SKM-1 treated with dmso at 0.1 percent for 144 hours (cell line): ENCODE measurements around the gene TBX18.

Experiments used
- DNase-seq: peaks from one replicate; lab custom pipeline; 2025; ENCODE audit not compliant: unreplicated experiment; lab: John Stamatoyannopoulos, UW

Gene TBX18

GRCh38 chr6:84764332-84765049 is at the start of gene TBX18:
TSS of gene TBX18 (minus strand) at chr6:84764598. CDS start at chr6:84764181, 417 bp downstream.
- DNase-seq = no peak

- no peak for DNase-seq
Measured at GRCh38 chr6:84811351-84811750, 47.0 kb upstream of the TBX18 start.

GRCh38 chr6:84809455-84809854 is 45.1 kb upstream of the TBX18 start:
- no peak for DNase-seq

GRCh38 chr6:84808491-84809061 is 44.2 kb upstream of the TBX18 start:
- DNase-seq = no peak

- no peak for DNase-seq
Measured at GRCh38 chr6:84805145-84805544, 40.7 kb upstream of the TBX18 start.

- no peak for DNase-seq
Measured at GRCh38 chr6:84804720-84805119, 40.3 kb upstream of the TBX18 start.

GRCh38 chr6:84801250-84801649 is 36.9 kb upstream of the TBX18 start:
- no peak for DNase-seq

- DNase-seq = no peak
Measured at GRCh38 chr6:84798257-84798656, 33.9 kb upstream of the TBX18 start.

GRCh38 chr6:84796343-84796742 is 31.9 kb upstream of the TBX18 start:
- DNase-seq = no peak

GRCh38 chr6:84791927-84792326 is 27.5 kb upstream of the TBX18 start:
- DNase-seq = no peak

- no peak for DNase-seq
Measured at GRCh38 chr6:84791233-84791632, 26.8 kb upstream of the TBX18 start.

- DNase-seq = no peak
Measured at GRCh38 chr6:84789170-84789569, 24.8 kb upstream of the TBX18 start.

- no peak for DNase-seq
Measured at GRCh38 chr6:84788689-84789088, 24.3 kb upstream of the TBX18 start.

GRCh38 chr6:84785671-84786070 is 21.3 kb upstream of the TBX18 start:
- no peak for DNase-seq

- no peak for DNase-seq
Measured at GRCh38 chr6:84779917-84780316, 15.5 kb upstream of the TBX18 start.

GRCh38 chr6:84779380-84779779 is 15.0 kb upstream of the TBX18 start:
- DNase-seq = no peak

GRCh38 chr6:84777888-84778287 is 13.5 kb upstream of the TBX18 start:
- DNase-seq = no peak

GRCh38 chr6:84776392-84776791 is 12.0 kb upstream of the TBX18 start:
- no peak for DNase-seq

GRCh38 chr6:84775751-84776150 is 11.4 kb upstream of the TBX18 start:
- no peak for DNase-seq

- no peak for DNase-seq
Measured at GRCh38 chr6:84774985-84775284, 10.5 kb upstream of the TBX18 start.

- no peak for DNase-seq
Measured at GRCh38 chr6:84774157-84774984, 10.0 kb upstream of the TBX18 start.

- DNase-seq = no peak
Measured at GRCh38 chr6:84773431-84774156, 9.2 kb upstream of the TBX18 start.
